ENCODE results near the gene MANBA.

MANBA gene

GRCh38 chr4:102589743-102590142, 171.0 kb downstream of the MANBA start:
- H3K36me3 ChIP-seq (ENCODE audit: control insufficient read depth in 2 of 2, insufficient read depth in 1 of 2, low read length in 2 of 2) = peaks cover 0 to 17% of the 10 kb centered on the region in 2 experiments; a peak in 1 of 3 replicates
- POLR2A ChIA-PET = no interaction called here
- TF ChIP-seq ZNF239 (tag by site-specific recombination; IDR thresholded peaks at IDR 0.05) = no peak
- no peak for TF ChIP-seq ZBTB11 (tag by site-specific recombination; conservative IDR thresholded peaks at IDR 0.05; ENCODE audit: low read depth)
- TF ChIP-seq ZNF830 (tag by site-specific recombination; IDR thresholded peaks at IDR 0.05; ENCODE audit: low read depth) = no peak
- TF ChIP-seq ZNF629 (tag by site-specific recombination; IDR thresholded peaks at IDR 0.05) = no peak
- no peak for TF ChIP-seq GLI4 (tag by site-specific recombination; IDR thresholded peaks at IDR 0.05)
- no peak for TF ChIP-seq ZNF274 (IDR thresholded peaks at IDR 0.05; ENCODE audit: low read length)
- TF ChIP-seq ZNF274 (tag by site-specific recombination; IDR thresholded peaks at IDR 0.05; ENCODE audit: borderline replicate concordance) = no peak
- TF ChIP-seq ZNF341 (tag by site-specific recombination; IDR thresholded peaks at IDR 0.05; ENCODE audit: low read depth) = no peak
- TF ChIP-seq ZNF426 (tag by site-specific recombination; IDR thresholded peaks at IDR 0.05) = no peak
- TF ChIP-seq YY2 (tag by site-specific recombination; IDR thresholded peaks at IDR 0.05) = no peak
- no peak for TF ChIP-seq ZBTB48 (tag by site-specific recombination; IDR thresholded peaks at IDR 0.05)
- no peak for TF ChIP-seq ZNF660 (tag by site-specific recombination; IDR thresholded peaks at IDR 0.05)
- no peak for TF ChIP-seq ZSCAN30 (tag by site-specific recombination; IDR thresholded peaks at IDR 0.05)
- no peak for TF ChIP-seq SP7 (tag by site-specific recombination; IDR thresholded peaks at IDR 0.05)
- TF ChIP-seq ZNF571 (tag by site-specific recombination; IDR thresholded peaks at IDR 0.05) = no peak
- TF ChIP-seq ZNF785 (tag by site-specific recombination; IDR thresholded peaks at IDR 0.05) = no peak
- no peak for TF ChIP-seq ZNF157 (tag by site-specific recombination; IDR thresholded peaks at IDR 0.05)
- no peak for TF ChIP-seq PRDM4 (tag by site-specific recombination; IDR thresholded peaks at IDR 0.05)
- H3K4me3 ChIP-seq (ENCODE audit: low read depth, low read length) = no peak overlapping the region
- H3K4me1 ChIP-seq (ENCODE audit: control insufficient read depth, insufficient read depth, low read length) = no peaks in the 10 kb centered on the region
- H3K27ac ChIP-seq (ENCODE audit: extremely low read depth, low read depth, low read length) = no peak overlapping the region
- CTCF ChIA-PET = no interaction called here
- no peaks in the 10 kb centered on the region for H3K9me3 ChIP-seq (ENCODE audit: control insufficient read depth, insufficient read depth, low read depth, low read length)

GRCh38 chr4:102586644-102587021, 174.1 kb downstream of the MANBA start:
- Histone ChIP-seq H3K9me3 (ENCODE audit: control insufficient read depth, insufficient read depth, low read depth, low read length) (no peaks in the 10 kb centered on the region), H3K36me3 (ENCODE audit: control insufficient read depth in 2 of 2, insufficient read depth in 1 of 2, low read length in 2 of 2) (peaks cover 4 to 25% of the 10 kb centered on the region in 2 experiments; a peak in 1 of 3 replicates), H3K4me3 (ENCODE audit: low read depth, low read length) (no peak overlapping the region), H3K27ac (ENCODE audit: extremely low read depth, low read depth, low read length) (no peak overlapping the region), H3K4me1 (ENCODE audit: control insufficient read depth, insufficient read depth, low read length) (no peaks in the 10 kb centered on the region)
- ChIA-PET POLR2A (no interaction called here), CTCF (no interaction called here)
- no peak for TF ChIP-seq ZBTB20 (tag by site-specific recombination; IDR thresholded peaks at IDR 0.05)
- no peak for TF ChIP-seq ZNF548 (tag by site-specific recombination; IDR thresholded peaks at IDR 0.05)
- no peak for TF ChIP-seq PRDM6 (tag by site-specific recombination; IDR thresholded peaks at IDR 0.05)
- TF ChIP-seq ZNF184 (tag by site-specific recombination; IDR thresholded peaks at IDR 0.05) = no peak
- TF ChIP-seq ZNF521 (tag by site-specific recombination; IDR thresholded peaks at IDR 0.05) = no peak
- TF ChIP-seq ZBTB48 (tag by site-specific recombination; IDR thresholded peaks at IDR 0.05) = no peak
